A549 (cell line): ENCODE measurements around the gene ZXDC. TPM values are rescaled to one million over a fixed set of nuclear protein-coding genes. Genes with fewer than 3 reads are reported as not detected.

ENCODE experiments used
- ATAC-seq, 2 experiments: fragments of 200-7000 bp in 1 of 2; fragments of >200 bp in 1 of 2; cut with Nextera tagmentation in 1 of 2; cut with Tn5 transposase in 1 of 2; 3 replicates each; pipeline versions ENCODE4 v1.8.0 to v1.9.1; 2018 to 2020; ENCODE audit warnings: mild to moderate bottlenecking in 1 of 2, moderate library complexity in 1 of 2
- CTCF ChIA-PET: fragments of 300-600 bp; sonication (Branson Sonifier 250); formaldehyde crosslinking; extraction: SDS; loops from one replicate; lab custom pipeline; 2021; ENCODE audit warnings: antibody characterized with exemption, inconsistent platforms; lab: Yijun Ruan, JAX
- POLR2A ChIA-PET: fragments of 350-600 bp; formaldehyde crosslinking; extraction: SDS; loops from one replicate; lab custom pipeline; 2021; ENCODE audit warnings: antibody characterized with exemption, inconsistent platforms; lab: Yijun Ruan, JAX
- DNase-seq, 2 experiments: peaks; one replicate each; pipeline versions ENCODE4 v3.0.0 to v3.0.0-alpha.2; 2011 to 2016; ENCODE audit warnings: low read depth in 1 of 2, low spot score in 1 of 2
- FAIRE-seq: peaks from 2 replicates; lab custom pipeline; 2011; peaks lifted over from hg19 to GRCh38; lab: Jason Lieb, UNC
- H3K27ac ChIP-seq, 2 experiments: fragments of >200 bp; sonication (Bioruptor Twin); formaldehyde crosslinking; 3 replicates each; pipeline ENCODE4 v1.5.1; 2016 to 2017
- H3K4me1 ChIP-seq: fragments of >200 bp; sonication (Bioruptor Twin); formaldehyde crosslinking; 3 replicates; pipeline ENCODE4 v1.6.1; 2016
- H3K4me2 ChIP-seq: fragments of >200 bp; sonication (Bioruptor Twin); formaldehyde crosslinking; 3 replicates; pipeline ENCODE4 v1.6.1; 2016
- H3K4me3 ChIP-seq: fragments of >200 bp; sonication (Bioruptor Twin); formaldehyde crosslinking; 3 replicates; pipeline ENCODE4 v1.5.1; 2016
- H3K9me3 ChIP-seq: fragments of >200 bp; sonication (Bioruptor Twin); formaldehyde crosslinking; 3 replicates; pipeline ENCODE4 v1.6.1; 2016
- CBX2 ChIP-seq: fragments of 200-600 bp; sonication (generic); IDR thresholded peaks from 2 replicates; pipeline ENCODE4 v1.6.1; 2016; ENCODE audit warnings: low read depth, mild to moderate bottlenecking, borderline replicate concordance
- CHD4 ChIP-seq: fragments of 200-600 bp; sonication (generic); IDR thresholded peaks from 2 replicates; pipeline ENCODE4 v1.6.1; 2016; ENCODE audit warnings: antibody characterized with exemption, mild to moderate bottlenecking, borderline replicate concordance
- CTCF ChIP-seq: fragments of >200 bp; sonication (Bioruptor Twin); formaldehyde crosslinking; IDR thresholded peaks from 3 replicates; pipeline ENCODE4 v1.5.1; 2016
- ELK1 ChIP-seq: fragments of 150-350 bp; IDR thresholded peaks from 2 replicates; pipeline ENCODE4 v1.6.1; 2014; ENCODE audit warnings: low read depth, mild to moderate bottlenecking, low read length
- ESRRA ChIP-seq: fragments of 150-350 bp; IDR thresholded peaks from 2 replicates; pipeline ENCODE4 v1.6.1; 2014; ENCODE audit warnings: mild to moderate bottlenecking, low read length, borderline replicate concordance
- FOXS1 ChIP-seq: fragments of 250-450 bp; sonication (Bioruptor Pico); IDR thresholded peaks from 2 replicates; pipeline ENCODE4 v1.5.0; 2020; ENCODE audit warnings: mild to moderate bottlenecking, moderate library complexity
- GATA3 ChIP-seq: IDR thresholded peaks from 2 replicates; pipeline ENCODE4 v1.6.1; 2012; ENCODE audit warnings: borderline replicate concordance
- HES2 ChIP-seq: fragments of >200 bp; sonication (Bioruptor Twin); formaldehyde crosslinking; IDR thresholded peaks from 2 replicates; pipeline ENCODE4 v1.6.1; 2016
- HMGXB4 ChIP-seq: fragments of 250-450 bp; sonication (Bioruptor Pico); IDR thresholded peaks from 2 replicates; pipeline ENCODE4 v1.5.0; 2021; ENCODE audit warnings: mild to moderate bottlenecking, moderate library complexity, borderline replicate concordance
- JUN ChIP-seq, 2 experiments: fragments of >200 bp; sonication (Bioruptor Twin); formaldehyde crosslinking; IDR thresholded peaks; 2 replicates in 1 of 2; 3 replicates in 1 of 2; pipeline ENCODE4 v1.6.1; 2016 to 2017
- JUNB ChIP-seq: fragments of >200 bp; sonication (Bioruptor Twin); formaldehyde crosslinking; IDR thresholded peaks from 2 replicates; pipeline ENCODE4 v1.6.1; 2016
- KDM5A ChIP-seq: fragments of 200-600 bp; sonication (generic); IDR thresholded peaks from 2 replicates; pipeline ENCODE4 v1.6.1; 2016; ENCODE audit warnings: antibody characterized with exemption, mild to moderate bottlenecking
- PHF8 ChIP-seq: fragments of 200-600 bp; sonication (generic); IDR thresholded peaks from 2 replicates; pipeline ENCODE4 v1.6.1; 2016; ENCODE audit warnings: low read depth, mild to moderate bottlenecking, antibody characterized with exemption, moderate library complexity, borderline replicate concordance
- POLR2AphosphoS2 ChIP-seq: conservative IDR thresholded peaks from 2 replicates; pipeline ENCODE4 v1.6.1; 2012; ENCODE audit warnings: low read length, improper control_type of control experiment, inconsistent platforms
- RAD21 ChIP-seq, 2 experiments: fragments of >200 bp in 1 of 2; sonication (Bioruptor Twin) in 1 of 2; formaldehyde crosslinking in 1 of 2; IDR thresholded peaks in 1 of 2; conservative IDR thresholded peaks in 1 of 2; 2 replicates in 1 of 2; 3 replicates in 1 of 2; pipeline ENCODE4 v1.6.1; 2012 to 2018; ENCODE audit warnings: inconsistent platforms in 1 of 2
- RCOR1 ChIP-seq: fragments of 150-350 bp; IDR thresholded peaks from 2 replicates; pipeline ENCODE4 v1.6.1; 2014; ENCODE audit warnings: antibody characterized with exemption, low read length, low read depth
- REST ChIP-seq: fragments of 200-600 bp; sonication (generic); IDR thresholded peaks from 2 replicates; pipeline ENCODE4 v1.6.1; 2016; ENCODE audit warnings: antibody characterized with exemption, mild to moderate bottlenecking, moderate library complexity
- RFX5 ChIP-seq: fragments of 450-650 bp; IDR thresholded peaks from 2 replicates; pipeline ENCODE4 v1.7.1; 2014; ENCODE audit warnings: antibody characterized with exemption, mild to moderate bottlenecking, moderate library complexity
- RNF2 ChIP-seq: fragments of 200-600 bp; sonication (generic); IDR thresholded peaks from 2 replicates; pipeline ENCODE4 v1.6.1; 2016; ENCODE audit warnings: low read depth, mild to moderate bottlenecking, antibody characterized with exemption, moderate library complexity, borderline replicate concordance
- SMC3 ChIP-seq: fragments of >200 bp; sonication (Bioruptor Twin); formaldehyde crosslinking; IDR thresholded peaks from 3 replicates; pipeline ENCODE4 v1.6.1; 2018; ENCODE audit warnings: inconsistent platforms
- TP53 ChIP-seq: fragments of 250-450 bp; sonication (Bioruptor Pico); IDR thresholded peaks from 2 replicates; pipeline ENCODE4 v1.5.0; 2021; ENCODE audit warnings: mild to moderate bottlenecking, moderate library complexity
- USF2 ChIP-seq: fragments of 450-650 bp; IDR thresholded peaks from 2 replicates; pipeline ENCODE4 v1.6.1; 2014; ENCODE audit warnings: antibody characterized with exemption
- ZSCAN20 ChIP-seq: fragments of 250-450 bp; sonication (Bioruptor Pico); IDR thresholded peaks from 2 replicates; pipeline ENCODE4 v1.8.0; 2022; ENCODE audit warnings: mild to moderate bottlenecking, moderate library complexity
- WGBS: methylation state at CpG from one replicate; pipeline ENCODE4 v1.1.6; 2017; ENCODE audit errors: missing lambda C conversion rate; 5-methylcytosine and 5-hydroxymethylcytosine counted together
- polyA plus RNA-seq, 4 experiments: library from polyadenylated mRNA; depleted of rRNA in 3 of 4; stranded (reverse); fragments of >200 nt; fragmentation: RNase III in 1 of 4; extraction: RNeasy Plus Mini Kit Qiagen cat#74134 plus additional on column Dnase treatment in 1 of 4; gene quantifications; 2 replicates in 3 of 4; 3 replicates in 1 of 4; pipeline ENCODE4 v1.2.3, GENCODE V29; 2011 to 2017

The ZXDC gene
- polyA plus RNA-seq, 2 of the 4 experiments (the other 2 are of a cell fraction): 6.0 to 8.5 TPM

GRCh38 chr3:126481808-126482502 lies 6.3 kb upstream of the ZXDC start (continued):
- TF ChIP-seq TP53 (no peak), GATA3 (no peak), HMGXB4 (CRISPR knock-in tag) (no peak)

GRCh38 chr3:126480861-126481260 lies 5.2 kb upstream of the ZXDC start:
- FAIRE-seq: no peak
- 0 out of 3 replicates have a peak, but pooled peaks cover 3% of the 10 kb centered on the region for H3K4me1 ChIP-seq
- WGBS: 66% methylated on average over 7 of the region's 8 CpGs
- no peak overlapping the region for H3K27ac ChIP-seq
- H3K4me2 ChIP-seq: no peak overlapping the region
- H3K9me3 ChIP-seq: no peaks in the 10 kb centered on the region
- H3K4me3 ChIP-seq: no peak overlapping the region
- no peak for ATAC-seq
- POLR2A ChIA-PET: no interaction called here
- no peak for DNase-seq
- CTCF ChIA-PET: interaction anchor here (0.9 kb wide), 1 partner anchor 11 kb away, joined by 3 read pairs; no protein-coding TSS in a partner anchor
- TF ChIP-seq KDM5A (no peak), RFX5 (no peak), SMC3 (no peak), CHD4 (no peak), POLR2AphosphoS2 (no peak), ELK1 (no peak), USF2 (no peak), CBX2 (no peak), CTCF (no peak), RNF2 (no peak), JUNB (no peak), PHF8 (no peak), RCOR1 (no peak), ESRRA (no peak), FOXS1 (CRISPR knock-in tag) (no peak), RAD21 (conservative IDR thresholded peaks at IDR 0.05 in 1 of 2, IDR thresholded peaks at IDR 0.05 in 1 of 2) (no peak), REST (no peak), HES2 (no peak), ZSCAN20 (no peak), JUN (IDR thresholded peaks at IDR 0.05) (no peak)
- TF ChIP-seq, all 56 proteins: peak for 0
